MG63 (cell line): Measurements from ENCODE around the gene RTKN2. TPM values are rescaled to one million over a fixed set of nuclear protein-coding genes. Genes with fewer than 3 reads are reported as not detected.

ENCODE experiments used
- DNase-seq: peaks from one replicate; pipeline ENCODE4 v3.0.0-alpha.2; 2020
- H3K27me3 ChIP-seq: fragments of 250-450 bp; sonication (Bioruptor Pico); 2 replicates; pipeline ENCODE4 v1.5.1; 2020; ENCODE audit warnings: mild to moderate bottlenecking, moderate library complexity
- H3K36me3 ChIP-seq: fragments of 250-450 bp; sonication (Bioruptor Pico); 2 replicates; pipeline ENCODE4 v1.5.1; 2020; ENCODE audit warnings: mild to moderate bottlenecking, moderate library complexity
- H3K4me3 ChIP-seq: fragments of 250-450 bp; sonication (Bioruptor Pico); 2 replicates; pipeline ENCODE4 v1.5.1; 2020; ENCODE audit warnings: mild to moderate bottlenecking, moderate library complexity
- H3K9me3 ChIP-seq: fragments of 250-450 bp; sonication (Bioruptor Pico); 2 replicates; pipeline ENCODE4 v1.5.1; 2020; ENCODE audit warnings: mild to moderate bottlenecking, moderate library complexity
- total RNA-seq: library from RNA; depleted of rRNA; stranded (reverse); fragments of >200 nt; shearing (Covaris generic); gene quantifications from 2 replicates; pipeline ENCODE4 v1.2.3, GENCODE V29; 2014; ENCODE audit warnings: low replicate concordance

Gene RTKN2
- total RNA-seq, 1 experiment from 2014 or later: 2.7 TPM

- no peak overlapping the region for H3K4me3 ChIP-seq
- no peaks in the 10 kb centered on the region; the same call in 1 of the 2 replicates for H3K36me3 ChIP-seq
- H3K27me3 ChIP-seq: no peaks in the 10 kb centered on the region
- no peak for DNase-seq
- peaks cover 13% of the 10 kb centered on the region for H3K9me3 ChIP-seq
Measured at GRCh38 chr10:62170732-62171131, 97.9 kb downstream of the RTKN2 start.

- Histone ChIP-seq H3K36me3 (no peaks in the 10 kb centered on the region), H3K9me3 (no peaks in the 10 kb centered on the region), H3K27me3 (no peaks in the 10 kb centered on the region), H3K4me3 (no peak overlapping the region)
- peak; percentile 61 for DNase-seq
Measured at GRCh38 chr10:62166331-62167131, 102.1 kb downstream of the RTKN2 start.

GRCh38 chr10:62165803-62166202 is 102.8 kb downstream of the RTKN2 start:
- Histone ChIP-seq H3K4me3 (no peak overlapping the region), H3K36me3 (no peaks in the 10 kb centered on the region), H3K9me3 (no peaks in the 10 kb centered on the region), H3K27me3 (no peaks in the 10 kb centered on the region)
- no peak for DNase-seq

GRCh38 chr10:62163024-62163423 is 105.6 kb downstream of the RTKN2 start:
- no peaks in the 10 kb centered on the region for H3K36me3 ChIP-seq
- no peak overlapping the region for H3K4me3 ChIP-seq
- no peaks in the 10 kb centered on the region for H3K9me3 ChIP-seq
- DNase-seq: no peak
- H3K27me3 ChIP-seq: no peaks in the 10 kb centered on the region

- Histone ChIP-seq H3K27me3 (no peaks in the 10 kb centered on the region), H3K4me3 (no peak overlapping the region), H3K9me3 (no peaks in the 10 kb centered on the region), H3K36me3 (no peaks in the 10 kb centered on the region)
- DNase-seq: no peak
Measured at GRCh38 chr10:62162261-62162981, 106.2 kb downstream of the RTKN2 start.

GRCh38 chr10:62159351-62159750 is 109.3 kb downstream of the RTKN2 start:
- no peak overlapping the region for H3K4me3 ChIP-seq
- no peaks in the 10 kb centered on the region for H3K9me3 ChIP-seq
- no peaks in the 10 kb centered on the region for H3K27me3 ChIP-seq
- no peaks in the 10 kb centered on the region for H3K36me3 ChIP-seq
- no peak for DNase-seq

GRCh38 chr10:62157601-62158000 is 111.0 kb downstream of the RTKN2 start:
- H3K9me3 ChIP-seq: no peaks in the 10 kb centered on the region
- H3K36me3 ChIP-seq: no peaks in the 10 kb centered on the region
- H3K4me3 ChIP-seq: no peak overlapping the region
- DNase-seq: no peak
- H3K27me3 ChIP-seq: no peaks in the 10 kb centered on the region

- H3K36me3 ChIP-seq: no peaks in the 10 kb centered on the region
- DNase-seq: no peak
- no peak overlapping the region for H3K4me3 ChIP-seq
- peaks cover 2% of the 10 kb centered on the region; the same call in 1 of the 2 replicates for H3K9me3 ChIP-seq
- H3K27me3 ChIP-seq: no peaks in the 10 kb centered on the region
Measured at GRCh38 chr10:62155054-62155680, 113.5 kb downstream of the RTKN2 start.

GRCh38 chr10:62154231-62154630 is 114.4 kb downstream of the RTKN2 start:
- H3K4me3 ChIP-seq: no peak overlapping the region
- H3K36me3 ChIP-seq: no peaks in the 10 kb centered on the region
- DNase-seq: no peak
- H3K27me3 ChIP-seq: no peaks in the 10 kb centered on the region
- H3K9me3 ChIP-seq: peaks cover 2% of the 10 kb centered on the region; the same call in 1 of the 2 replicates

GRCh38 chr10:62153191-62153590 is 115.5 kb downstream of the RTKN2 start:
- H3K36me3 ChIP-seq: no peaks in the 10 kb centered on the region
- no peak overlapping the region for H3K4me3 ChIP-seq
- peaks cover 2% of the 10 kb centered on the region; the same call in 1 of the 2 replicates for H3K9me3 ChIP-seq
- DNase-seq: no peak
- no peaks in the 10 kb centered on the region for H3K27me3 ChIP-seq

- H3K9me3 ChIP-seq: peaks cover 2% of the 10 kb centered on the region; the same call in 1 of the 2 replicates
- no peak for DNase-seq
- H3K36me3 ChIP-seq: no peaks in the 10 kb centered on the region
- H3K4me3 ChIP-seq: no peak overlapping the region
- H3K27me3 ChIP-seq: no peaks in the 10 kb centered on the region
Measured at GRCh38 chr10:62149621-62150020, 119.0 kb downstream of the RTKN2 start.

GRCh38 chr10:62148155-62148554 is 120.5 kb downstream of the RTKN2 start:
- Histone ChIP-seq H3K9me3 (peaks cover 6% of the 10 kb centered on the region), H3K27me3 (no peaks in the 10 kb centered on the region), H3K4me3 (no peak overlapping the region), H3K36me3 (no peaks in the 10 kb centered on the region)
- DNase-seq: no peak

GRCh38 chr10:62147425-62147824 is 121.2 kb downstream of the RTKN2 start:
- Histone ChIP-seq H3K9me3 (peaks cover 12% of the 10 kb centered on the region), H3K27me3 (no peaks in the 10 kb centered on the region), H3K36me3 (no peaks in the 10 kb centered on the region), H3K4me3 (no peak overlapping the region)
- no peak for DNase-seq

- H3K36me3 ChIP-seq: no peaks in the 10 kb centered on the region
- DNase-seq: no peak
- H3K27me3 ChIP-seq: no peaks in the 10 kb centered on the region
- peaks cover 5% of the 10 kb centered on the region; the same call in 1 of the 2 replicates for H3K9me3 ChIP-seq
- no peak overlapping the region for H3K4me3 ChIP-seq
Measured at GRCh38 chr10:62136931-62137330, 131.7 kb downstream of the RTKN2 start.

GRCh38 chr10:62133618-62134017 is 135.0 kb downstream of the RTKN2 start:
- Histone ChIP-seq H3K9me3 (peaks cover 5% of the 10 kb centered on the region; the same call in 1 of the 2 replicates), H3K4me3 (no peak overlapping the region), H3K27me3 (no peaks in the 10 kb centered on the region), H3K36me3 (no peaks in the 10 kb centered on the region)
- DNase-seq: no peak
